ENCODE results near the gene ZDHHC12.

The ZDHHC12 gene

GRCh38 chr9:128743421-128743820 lies 19.5 kb upstream of the ZDHHC12 start:
- no peak for TF ChIP-seq CTCF (IDR thresholded peaks at IDR 0.05; ENCODE audit: poor library complexity, severe bottlenecking)
- DNase-seq (ENCODE audit: low spot score) = no peak
- no peaks in the 10 kb centered on the region for H3K4me1 ChIP-seq (ENCODE audit: insufficient read depth, poor library complexity, severe bottlenecking)
- no peaks in the 10 kb centered on the region for H3K27me3 ChIP-seq (ENCODE audit: insufficient read depth, poor library complexity, severe bottlenecking)
- H3K9me3 ChIP-seq (ENCODE audit: severe bottlenecking) = no peaks in the 10 kb centered on the region
- H3K27ac ChIP-seq (ENCODE audit: poor library complexity, severe bottlenecking) = no peak overlapping the region
- no peaks in the 10 kb centered on the region for H3K36me3 ChIP-seq (ENCODE audit: low read depth)
- ATAC-seq (ENCODE audit: low read depth) = no peak
- H3K4me3 ChIP-seq (ENCODE audit: severe bottlenecking) = no peak overlapping the region

GRCh38 chr9:128742401-128742800 lies 18.5 kb upstream of the ZDHHC12 start:
- H3K4me3 ChIP-seq (ENCODE audit: severe bottlenecking) = no peak overlapping the region
- ATAC-seq (ENCODE audit: low read depth) (no peak), DNase-seq (ENCODE audit: low spot score) (no peak)
- no peak overlapping the region for H3K27ac ChIP-seq (ENCODE audit: poor library complexity, severe bottlenecking)
- no peaks in the 10 kb centered on the region for H3K27me3 ChIP-seq (ENCODE audit: insufficient read depth, poor library complexity, severe bottlenecking)
- no peaks in the 10 kb centered on the region for H3K9me3 ChIP-seq (ENCODE audit: severe bottlenecking)
- no peak for TF ChIP-seq CTCF (IDR thresholded peaks at IDR 0.05; ENCODE audit: poor library complexity, severe bottlenecking)
- no peaks in the 10 kb centered on the region for H3K4me1 ChIP-seq (ENCODE audit: insufficient read depth, poor library complexity, severe bottlenecking)
- no peaks in the 10 kb centered on the region for H3K36me3 ChIP-seq (ENCODE audit: low read depth)

- Histone ChIP-seq H3K27ac (ENCODE audit: poor library complexity, severe bottlenecking) (no peak overlapping the region), H3K4me1 (ENCODE audit: insufficient read depth, poor library complexity, severe bottlenecking) (no peaks in the 10 kb centered on the region), H3K36me3 (ENCODE audit: low read depth) (no peaks in the 10 kb centered on the region; the same call in 1 of the 2 replicates), H3K9me3 (ENCODE audit: severe bottlenecking) (no peaks in the 10 kb centered on the region), H3K27me3 (ENCODE audit: insufficient read depth, poor library complexity, severe bottlenecking) (no peaks in the 10 kb centered on the region), H3K4me3 (ENCODE audit: severe bottlenecking) (no peak overlapping the region)
- no peak for ATAC-seq (ENCODE audit: low read depth)
- no peak for TF ChIP-seq CTCF (IDR thresholded peaks at IDR 0.05; ENCODE audit: poor library complexity, severe bottlenecking)
- DNase-seq (ENCODE audit: low spot score) = no peak
Observed at GRCh38 chr9:128735373-128735772, 11.4 kb upstream of the ZDHHC12 start.

- no peak overlapping the region for H3K4me3 ChIP-seq (ENCODE audit: severe bottlenecking)
- H3K9me3 ChIP-seq (ENCODE audit: severe bottlenecking) = no peaks in the 10 kb centered on the region
- ATAC-seq (ENCODE audit: low read depth) (peak; percentile 86), DNase-seq (ENCODE audit: low spot score) (peak; percentile 68)
- TF ChIP-seq CTCF (IDR thresholded peaks at IDR 0.05; ENCODE audit: poor library complexity, severe bottlenecking) = peak; percentile 90
- H3K4me1 ChIP-seq (ENCODE audit: insufficient read depth, poor library complexity, severe bottlenecking) = no peaks in the 10 kb centered on the region
- no peaks in the 10 kb centered on the region for H3K27me3 ChIP-seq (ENCODE audit: insufficient read depth, poor library complexity, severe bottlenecking)
- no peak overlapping the region for H3K27ac ChIP-seq (ENCODE audit: poor library complexity, severe bottlenecking)
- H3K36me3 ChIP-seq (ENCODE audit: low read depth) = no peaks in the 10 kb centered on the region; the same call in 1 of the 2 replicates
Observed at GRCh38 chr9:128733256-128733655, 9.3 kb upstream of the ZDHHC12 start.

GRCh38 chr9:128732576-128732975 lies 8.6 kb upstream of the ZDHHC12 start:
- ATAC-seq (ENCODE audit: low read depth) = no peak
- H3K36me3 ChIP-seq (ENCODE audit: low read depth) = no peaks in the 10 kb centered on the region; the same call in 1 of the 2 replicates
- no peak for TF ChIP-seq CTCF (IDR thresholded peaks at IDR 0.05; ENCODE audit: poor library complexity, severe bottlenecking)
- no peaks in the 10 kb centered on the region for H3K4me1 ChIP-seq (ENCODE audit: insufficient read depth, poor library complexity, severe bottlenecking)
- H3K27ac ChIP-seq (ENCODE audit: poor library complexity, severe bottlenecking) = no peak overlapping the region
- no peak overlapping the region for H3K4me3 ChIP-seq (ENCODE audit: severe bottlenecking)
- no peaks in the 10 kb centered on the region for H3K27me3 ChIP-seq (ENCODE audit: insufficient read depth, poor library complexity, severe bottlenecking)
- no peak for DNase-seq (ENCODE audit: low spot score)
- no peaks in the 10 kb centered on the region for H3K9me3 ChIP-seq (ENCODE audit: severe bottlenecking)

All from RWPE2 (cell line).